Fibroblast of lung (primary cell): ENCODE results near the gene CLNS1A. TPM values are rescaled to one million over a fixed set of nuclear protein-coding genes. Genes with fewer than 3 reads are reported as not detected.
"Not testable (repeated sequence)": the region's sequence is repeated elsewhere in the genome, so short reads cannot be mapped to it uniquely, and the experiment has no call there.

Source experiments
- DNase-seq, 2 donors: peaks; one replicate each; pipeline versions ENCODE4 v3.0.0 to v3.0.0-alpha.2; 2010; ENCODE audit warnings: low read depth in 2 of 2
- H2AFZ ChIP-seq: 2 replicates; pipeline ENCODE4 v1.5.1; 2012; ENCODE audit warnings: low read length, control low read depth, inconsistent platforms
- H3K27ac ChIP-seq: 2 replicates; pipeline ENCODE4 v1.5.1; 2011; ENCODE audit warnings: low read length, control low read depth; ENCODE audit not compliant: insufficient read depth
- H3K27me3 ChIP-seq: 2 replicates; pipeline ENCODE4 v1.5.1; 2011; ENCODE audit warnings: mild to moderate bottlenecking, low read length; ENCODE audit not compliant: control insufficient read depth, insufficient read depth
- H3K36me3 ChIP-seq: 2 replicates; pipeline ENCODE4 v1.5.1; 2011; ENCODE audit warnings: low read length; ENCODE audit not compliant: control insufficient read depth, insufficient read depth
- H3K4me1 ChIP-seq: 2 replicates; pipeline ENCODE4 v1.5.1; 2011; ENCODE audit warnings: low read length; ENCODE audit not compliant: control insufficient read depth, insufficient read depth; ENCODE audit errors: extremely low read depth
- H3K4me2 ChIP-seq: 2 replicates; pipeline ENCODE4 v1.5.1; 2011; ENCODE audit warnings: low read length, control low read depth; ENCODE audit not compliant: insufficient read depth; ENCODE audit errors: extremely low read depth
- H3K4me3 ChIP-seq, 4 experiments: fragments of 200-600 bp in 1 of 4; sonication (generic) in 1 of 4; replicated peaks in 1 of 4; 2 replicates each; pipeline ENCODE4 v1.5.1; 2011 to 2016; ENCODE audit warnings: low read length in 4 of 4, low read depth in 3 of 4, mild to moderate bottlenecking in 3 of 4, control low read depth in 2 of 4, inconsistent platforms in 1 of 4, mixed read lengths in 1 of 4; ENCODE audit not compliant: insufficient read depth in 1 of 4; ENCODE audit errors: control extremely low read depth in 1 of 4
- H3K79me2 ChIP-seq: 2 replicates; pipeline ENCODE4 v1.5.1; 2012; ENCODE audit warnings: mild to moderate bottlenecking, low read length, inconsistent platforms; ENCODE audit not compliant: control insufficient read depth, insufficient read depth
- H3K9ac ChIP-seq: 2 replicates; pipeline ENCODE4 v1.5.1; 2011; ENCODE audit warnings: mild to moderate bottlenecking, low read length, control low read depth; ENCODE audit not compliant: insufficient read depth
- H3K9me3 ChIP-seq: 2 replicates; pipeline ENCODE4 v1.5.1; 2012; ENCODE audit warnings: low read depth, low read length; ENCODE audit not compliant: control insufficient read depth, insufficient read depth
- H4K20me1 ChIP-seq: 2 replicates; pipeline ENCODE4 v1.5.1; 2011; ENCODE audit warnings: low read length; ENCODE audit not compliant: control insufficient read depth, insufficient read depth; ENCODE audit errors: extremely low read depth
- CTCF ChIP-seq, 2 donors: IDR thresholded peaks in 1 of 2; conservative IDR thresholded peaks in 1 of 2; 1 replicate in 1 of 2; 2 replicates in 1 of 2; pipeline ENCODE4 v1.5.1; 2011 to 2012; ENCODE audit warnings: low read length in 2 of 2, control low read depth in 1 of 2, inconsistent platforms in 1 of 2, low read depth in 1 of 2, mild to moderate bottlenecking in 1 of 2
- EZH2 ChIP-seq: IDR thresholded peaks from 2 replicates; pipeline ENCODE4 v1.5.1; 2012; ENCODE audit warnings: low read length, control low read depth, mild to moderate bottlenecking; ENCODE audit errors: missing control alignments
- polyA plus RNA-seq, 2 donors: library from polyadenylated mRNA; depleted of rRNA in 1 of 2; stranded (reverse) in 1 of 2; unstranded in 1 of 2; fragments of >200 nt; gene quantifications; 2 replicates each; pipeline ENCODE4 v1.2.1, GENCODE V29; 2011 to 2012; ENCODE audit warnings: missing spikeins in 1 of 2
- total RNA-seq: library from RNA; depleted of rRNA; stranded (reverse); fragments of >200 nt; gene quantifications from 2 replicates; pipeline ENCODE4 v1.2.1, GENCODE V29; 2014

The CLNS1A gene
- total and polyA plus RNA-seq, 2 donors (not counting 1 experiment from before 2014, with no cell fraction given) = 130 to 144 TPM

GRCh38 chr11:77642228-77642627 is 4.6 kb upstream of the CLNS1A start:
- Histone ChIP-seq H3K27ac (no peak overlapping the region), H3K9ac (no peak overlapping the region), H2AFZ (peak overlapping the region; percentile 3), H3K4me3 (no peak overlapping the region), H3K4me1 (no peaks in the 10 kb centered on the region), H3K36me3 (no peaks in the 10 kb centered on the region), H3K4me2 (no peak overlapping the region), H3K9me3 (no peaks in the 10 kb centered on the region), H3K27me3 (no peaks in the 10 kb centered on the region), H3K79me2 (peaks cover 3% of the 10 kb centered on the region), H4K20me1 (no peaks in the 10 kb centered on the region)
- no peak for DNase-seq
- TF ChIP-seq CTCF (conservative IDR thresholded peaks at IDR 0.05 in 1 of 2, IDR thresholded peaks at IDR 0.05 in 1 of 2; ENCODE audit: low read depth in 1 of 2, low read length in 2 of 2) (no peak), EZH2 (no peak)

- H4K20me1 ChIP-seq = no peaks in the 10 kb centered on the region
- peaks cover 38% of the 10 kb centered on the region for H3K79me2 ChIP-seq
- H2AFZ ChIP-seq = peak overlapping the region; percentile 21
- H3K36me3 ChIP-seq = no peaks in the 10 kb centered on the region
- no peaks in the 10 kb centered on the region for H3K27me3 ChIP-seq
- H3K9ac ChIP-seq = peak overlapping the region; percentile 80
- H3K4me3 ChIP-seq = peak overlapping the region; percentile 85 to 96 (median 94)
- H3K4me1 ChIP-seq = no peaks in the 10 kb centered on the region
- no peak for DNase-seq
- no peaks in the 10 kb centered on the region for H3K9me3 ChIP-seq
- peak overlapping the region; percentile 83 for H3K27ac ChIP-seq
- no peak for TF ChIP-seq CTCF (conservative IDR thresholded peaks at IDR 0.05 in 1 of 2, IDR thresholded peaks at IDR 0.05 in 1 of 2; ENCODE audit: low read depth in 1 of 2, low read length in 2 of 2)
- TF ChIP-seq EZH2 = no peak
- H3K4me2 ChIP-seq = peak overlapping the region; percentile 49
Measured at GRCh38 chr11:77636731-77637344, 756 bp downstream of the CLNS1A start.

- H3K27ac ChIP-seq, H3K9me3 ChIP-seq, H3K4me2 ChIP-seq, H3K36me3 ChIP-seq, H3K9ac ChIP-seq, H3K4me1 ChIP-seq, H3K4me3 ChIP-seq, H3K27me3 ChIP-seq, H4K20me1 ChIP-seq, H2AFZ ChIP-seq: not testable (repeated sequence)
- DNase-seq = peak in 1 of 2 donors; percentile 27
- peaks cover 48% of the 10 kb centered on the region for H3K79me2 ChIP-seq
Measured at GRCh38 chr11:77633926-77634325, 3.7 kb downstream of the CLNS1A start.
